ENCODE results near the gene KRTAP5-5.

The KRTAP5-5 gene

DNA sequence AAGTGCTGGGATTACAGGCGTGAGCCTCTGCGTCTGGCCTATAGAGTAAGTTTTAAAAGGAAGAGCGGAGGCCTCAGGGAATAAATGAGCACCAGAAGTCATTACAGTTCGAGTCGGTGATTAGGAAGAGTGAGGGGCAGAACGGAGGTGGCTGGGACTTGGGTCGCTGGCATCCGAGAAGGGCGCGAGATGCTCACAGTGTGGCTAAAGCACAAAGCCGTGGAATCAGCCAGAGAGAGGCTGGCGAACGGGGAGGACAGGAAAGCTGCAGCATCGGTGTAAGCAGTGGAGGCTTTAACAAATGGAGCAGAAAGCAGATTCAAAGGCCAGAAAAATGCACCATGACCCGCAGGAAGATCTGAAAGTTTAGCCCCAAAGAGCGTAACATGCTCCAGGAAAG is 5.0 kb upstream of the KRTAP5-5 start:
- TF ChIP-seq MYC (IDR thresholded peaks at IDR 0.05; ENCODE audit: low read depth, low read length) (no peak), POLR2A (IDR thresholded peaks at IDR 0.05; ENCODE audit: extremely low read depth, insufficient read length) (no peak)
- TF ChIP-seq, protein P1, sequence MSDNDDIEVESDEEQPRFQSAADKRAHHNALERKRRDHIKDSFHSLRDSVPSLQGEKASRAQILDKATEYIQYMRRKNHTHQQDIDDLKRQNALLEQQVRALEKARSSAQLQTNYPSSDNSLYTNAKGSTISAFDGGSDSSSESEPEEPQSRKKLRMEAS (IDR thresholded peaks at IDR 0.05; ENCODE audit: low read depth, low read length), result no peak
- TF ChIP-seq, protein P2, sequence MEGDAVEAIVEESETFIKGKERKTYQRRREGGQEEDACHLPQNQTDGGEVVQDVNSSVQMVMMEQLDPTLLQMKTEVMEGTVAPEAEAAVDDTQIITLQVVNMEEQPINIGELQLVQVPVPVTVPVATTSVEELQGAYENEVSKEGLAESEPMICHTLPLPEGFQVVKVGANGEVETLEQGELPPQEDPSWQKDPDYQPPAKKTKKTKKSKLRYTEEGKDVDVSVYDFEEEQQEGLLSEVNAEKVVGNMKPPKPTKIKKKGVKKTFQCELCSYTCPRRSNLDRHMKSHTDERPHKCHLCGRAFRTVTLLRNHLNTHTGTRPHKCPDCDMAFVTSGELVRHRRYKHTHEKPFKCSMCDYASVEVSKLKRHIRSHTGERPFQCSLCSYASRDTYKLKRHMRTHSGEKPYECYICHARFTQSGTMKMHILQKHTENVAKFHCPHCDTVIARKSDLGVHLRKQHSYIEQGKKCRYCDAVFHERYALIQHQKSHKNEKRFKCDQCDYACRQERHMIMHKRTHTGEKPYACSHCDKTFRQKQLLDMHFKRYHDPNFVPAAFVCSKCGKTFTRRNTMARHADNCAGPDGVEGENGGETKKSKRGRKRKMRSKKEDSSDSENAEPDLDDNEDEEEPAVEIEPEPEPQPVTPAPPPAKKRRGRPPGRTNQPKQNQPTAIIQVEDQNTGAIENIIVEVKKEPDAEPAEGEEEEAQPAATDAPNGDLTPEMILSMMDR (IDR thresholded peaks at IDR 0.05; ENCODE audit: low read depth, low read length), result no peak
- no peak for DNase-seq (ENCODE audit: low read depth)
- no peak overlapping the region for H3K4me3 ChIP-seq (ENCODE audit: low read depth, low read length)

DNA sequence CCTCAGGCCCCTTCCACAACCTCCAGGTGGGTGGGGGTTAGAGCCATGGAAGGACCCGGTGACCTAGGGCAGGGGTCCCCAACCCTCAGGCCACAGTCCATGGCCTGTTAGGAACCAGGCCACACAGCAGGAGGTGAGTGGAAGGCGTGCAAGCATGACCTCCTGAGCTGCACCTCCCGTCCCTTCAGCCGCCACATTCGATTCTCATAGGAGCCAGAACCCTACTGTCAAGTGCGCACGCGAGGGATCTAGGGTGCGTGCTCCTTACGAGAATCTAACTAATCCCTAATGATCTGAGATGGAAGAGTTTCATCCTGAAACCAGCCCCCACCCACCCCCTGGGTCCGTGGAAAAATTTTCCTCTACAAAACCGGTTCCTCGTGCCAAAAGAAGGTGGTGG is 4.0 kb upstream of the KRTAP5-5 start:
- no peak for DNase-seq (ENCODE audit: low read depth)
- no peak overlapping the region for H3K4me3 ChIP-seq (ENCODE audit: low read depth, low read length)
- no peak for TF ChIP-seq POLR2A (IDR thresholded peaks at IDR 0.05; ENCODE audit: extremely low read depth, insufficient read length)
- TF ChIP-seq, protein P1 (IDR thresholded peaks at IDR 0.05; ENCODE audit: low read depth, low read length), result no peak
- TF ChIP-seq, protein P2 (IDR thresholded peaks at IDR 0.05; ENCODE audit: low read depth, low read length), result no peak
- no peak for TF ChIP-seq MYC (IDR thresholded peaks at IDR 0.05; ENCODE audit: low read depth, low read length)

DNA sequence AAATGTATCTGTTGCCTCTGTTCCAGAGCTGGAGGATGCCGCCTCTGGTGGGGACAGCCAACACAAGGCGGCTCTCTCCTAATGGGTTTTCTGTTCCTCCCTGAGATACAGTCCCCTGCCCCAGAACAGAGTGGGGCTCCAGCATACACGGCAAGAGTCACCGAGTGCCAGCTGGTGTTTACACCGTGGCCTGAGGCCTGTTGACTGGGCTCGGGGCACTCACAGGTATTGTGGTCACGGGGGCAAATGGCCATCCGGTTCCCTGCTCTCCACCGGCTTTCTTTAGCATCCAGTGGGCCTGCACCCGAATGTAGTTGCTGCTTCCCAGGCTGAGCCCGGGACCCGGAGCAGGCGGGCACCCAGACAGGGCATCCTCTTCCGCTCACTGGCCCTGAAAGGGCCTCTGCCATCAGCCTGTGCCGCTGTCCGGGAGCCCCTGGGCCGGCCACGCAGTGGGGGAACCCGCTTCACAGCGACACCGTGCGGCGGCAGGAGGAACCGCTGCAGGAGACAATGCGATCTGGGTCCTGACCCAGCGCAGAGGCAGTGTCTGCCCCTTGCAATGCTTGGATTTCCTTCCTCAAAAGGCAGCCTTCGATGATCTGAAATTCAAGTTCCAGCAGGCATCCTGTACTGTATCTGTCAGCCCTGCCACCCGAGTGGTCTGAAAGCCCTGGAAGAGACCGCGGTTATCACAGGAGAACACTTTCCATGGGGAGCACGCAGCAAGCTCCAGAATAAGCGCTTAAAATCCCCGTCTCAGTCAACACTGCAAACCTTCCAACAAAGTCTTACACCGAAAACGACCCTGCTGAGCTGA is 859 bp upstream of the KRTAP5-5 start:
- peak; percentile 62 for DNase-seq (ENCODE audit: low read depth)
- H3K4me3 ChIP-seq (ENCODE audit: low read depth, low read length), result no peak overlapping the region
- TF ChIP-seq MYC (IDR thresholded peaks at IDR 0.05; ENCODE audit: low read depth, low read length), result peak; percentile 27
- TF ChIP-seq, protein P2 (IDR thresholded peaks at IDR 0.05; ENCODE audit: low read depth, low read length), result peak; percentile 86
- TF ChIP-seq, protein P1 (IDR thresholded peaks at IDR 0.05; ENCODE audit: low read depth, low read length), result no peak
- no peak for TF ChIP-seq POLR2A (IDR thresholded peaks at IDR 0.05; ENCODE audit: extremely low read depth, insufficient read length)

DNA sequence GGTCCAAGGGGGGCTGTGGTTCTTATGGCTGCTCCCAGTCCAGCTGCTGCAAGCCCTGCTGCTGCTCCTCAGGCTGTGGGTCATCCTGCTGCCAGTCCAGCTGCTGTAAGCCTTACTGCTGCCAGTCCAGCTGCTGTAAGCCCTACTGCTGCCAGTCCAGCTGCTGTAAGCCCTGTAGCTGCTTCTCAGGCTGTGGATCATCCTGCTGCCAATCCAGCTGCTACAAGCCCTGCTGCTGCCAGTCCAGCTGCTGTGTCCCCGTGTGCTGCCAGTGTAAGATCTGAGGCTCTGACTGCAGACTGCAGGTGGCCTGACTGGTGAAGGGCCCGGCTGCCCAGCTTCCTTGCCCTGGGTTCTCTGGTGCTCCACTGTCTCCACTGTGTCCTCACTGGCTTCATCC is 696 bp downstream of the KRTAP5-5 start:
- TF ChIP-seq, protein P1 (IDR thresholded peaks at IDR 0.05; ENCODE audit: low read depth, low read length), result no peak
- DNase-seq (ENCODE audit: low read depth), result no peak

DNA sequence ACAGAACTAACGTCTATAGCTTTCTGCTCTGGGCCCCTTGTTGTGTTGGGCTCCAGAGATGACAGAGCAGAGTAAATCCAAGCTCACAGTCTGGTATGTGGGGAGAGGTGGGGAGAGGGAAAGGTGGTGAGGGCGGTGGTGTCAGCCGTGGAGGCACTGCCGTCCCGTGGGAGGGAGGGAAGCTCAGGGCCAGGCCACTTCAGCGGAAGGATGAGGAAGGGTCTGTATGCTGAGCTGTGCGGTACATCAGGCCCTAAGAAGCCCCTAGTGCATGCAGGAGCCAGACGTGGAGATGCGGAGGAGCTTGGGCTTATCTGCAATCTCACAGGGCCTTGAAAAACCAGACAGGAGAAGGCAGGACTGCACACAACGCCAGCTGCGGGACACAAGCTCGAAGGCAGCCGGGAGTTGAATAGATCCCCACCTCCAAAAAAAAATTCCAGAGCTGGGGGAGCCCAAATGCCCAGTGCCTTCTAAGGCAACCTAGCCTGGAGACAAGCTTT is 1.5 kb downstream of the KRTAP5-5 start:
- no peak for DNase-seq (ENCODE audit: low read depth)
- TF ChIP-seq, protein P2 (IDR thresholded peaks at IDR 0.05; ENCODE audit: low read depth, low read length), result no peak
- TF ChIP-seq MYC (IDR thresholded peaks at IDR 0.05; ENCODE audit: low read depth, low read length) (no peak), POLR2A (IDR thresholded peaks at IDR 0.05; ENCODE audit: extremely low read depth, insufficient read length) (no peak)
- TF ChIP-seq, protein P1 (IDR thresholded peaks at IDR 0.05; ENCODE audit: low read depth, low read length), result no peak
- H3K4me3 ChIP-seq (ENCODE audit: low read depth, low read length), result no peak overlapping the region

More for the DNA sequence above, 696 bp downstream of the KRTAP5-5 start:
- H3K4me3 ChIP-seq (ENCODE audit: low read depth, low read length), result no peak overlapping the region

DNA sequence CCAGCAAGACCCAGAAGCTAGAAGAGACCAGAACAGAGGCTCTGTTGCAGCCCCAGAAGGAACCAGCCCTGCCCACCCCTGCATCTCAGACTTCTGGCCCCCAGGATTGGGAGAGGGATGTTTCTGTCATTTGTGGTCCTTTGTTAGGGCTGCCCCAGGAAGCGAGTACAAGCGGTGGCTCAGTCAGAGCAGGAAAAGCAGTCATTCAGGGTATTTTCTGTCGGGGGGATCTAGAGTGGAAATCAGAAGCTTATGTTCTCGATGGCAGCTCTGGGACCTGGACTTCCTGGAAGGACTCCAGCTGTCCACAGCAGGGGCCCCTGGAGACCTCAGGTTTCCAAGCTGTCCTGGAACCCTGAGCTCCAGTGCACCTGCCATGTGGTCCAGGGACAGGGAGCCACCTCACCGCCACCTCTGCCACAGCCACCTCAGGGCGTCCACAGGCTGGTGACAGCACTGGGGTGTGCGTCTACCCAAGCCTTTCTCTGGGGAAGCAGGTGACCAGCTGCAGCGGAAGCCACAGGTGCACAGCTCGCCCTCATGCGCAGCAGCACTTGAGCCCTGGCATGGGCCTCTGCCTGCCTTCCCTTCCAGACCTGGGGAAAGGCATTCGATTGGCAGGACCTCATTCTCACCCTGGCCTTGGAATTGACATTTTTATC is 2.6 kb downstream of the KRTAP5-5 start:
- TF ChIP-seq, protein P2 (IDR thresholded peaks at IDR 0.05; ENCODE audit: low read depth, low read length), result no peak
- TF ChIP-seq MYC (IDR thresholded peaks at IDR 0.05; ENCODE audit: low read depth, low read length) (no peak), POLR2A (IDR thresholded peaks at IDR 0.05; ENCODE audit: extremely low read depth, insufficient read length) (no peak)
- TF ChIP-seq, protein P1 (IDR thresholded peaks at IDR 0.05; ENCODE audit: low read depth, low read length), result no peak
- no peak for DNase-seq (ENCODE audit: low read depth)
- no peak overlapping the region for H3K4me3 ChIP-seq (ENCODE audit: low read depth, low read length)
